Naive thymus-derived CD4-positive, alpha-beta T cell (primary cell): ENCODE results near the gene SNX25. TPM values are rescaled to one million over a fixed set of nuclear protein-coding genes. Genes with fewer than 3 reads are reported as not detected.
"Not testable (repeated sequence)": the region's sequence is repeated elsewhere in the genome, so short reads cannot be mapped to it uniquely, and the experiment has no call there.

Experiments used
- ATAC-seq: fragments of 150-1000 bp; cut with Tn5 transposase; 2 replicates; pipeline ENCODE4 v1.10.0; 2021; ENCODE audit warnings: mild to moderate bottlenecking, moderate library complexity
- CTCF ChIA-PET: fragments of 350-600 bp; sonication (Branson Sonifier 250); formaldehyde crosslinking; loops from one replicate; lab custom pipeline; 2021; ENCODE audit warnings: antibody characterized with exemption; lab: Charles Lee
- POLR2A ChIA-PET: fragments of 350-600 bp; sonication (Branson Sonifier 250); formaldehyde crosslinking; loops from one replicate; lab custom pipeline; 2021; ENCODE audit warnings: antibody characterized with exemption, inconsistent platforms; lab: Charles Lee
- DNase-seq, 9 donors: peaks; one replicate each; pipeline versions ENCODE4 v3.0.0 to v3.0.0-alpha.2; 2020 to 2022; ENCODE audit warnings: mixed read lengths in 1 of 9
- H3K27ac ChIP-seq: one replicate; pipeline ENCODE4 v1.7.0; 2013; ENCODE audit warnings: mild to moderate bottlenecking, low read depth, low read length, moderate library complexity
- H3K27me3 ChIP-seq, 2 donors: one replicate each; pipeline ENCODE4 v1.7.0; 2013; ENCODE audit warnings: low read length in 2 of 2, mild to moderate bottlenecking in 2 of 2, moderate library complexity in 2 of 2; ENCODE audit not compliant: control insufficient read depth in 2 of 2, insufficient read depth in 2 of 2
- H3K36me3 ChIP-seq, 3 experiments: 1 replicate in 2 of 3; 2 replicates in 1 of 3; pipeline ENCODE4 v1.7.0; 2013; ENCODE audit warnings: low read length in 3 of 3, mild to moderate bottlenecking in 3 of 3, moderate library complexity in 1 of 3; ENCODE audit not compliant: insufficient read depth in 3 of 3, control insufficient read depth in 2 of 3
- H3K4me1 ChIP-seq, 2 donors: one replicate each; pipeline ENCODE4 v1.7.0; 2013; ENCODE audit warnings: low read length in 2 of 2, mild to moderate bottlenecking in 2 of 2, moderate library complexity in 1 of 2; ENCODE audit not compliant: control insufficient read depth in 2 of 2, insufficient read depth in 2 of 2
- H3K4me3 ChIP-seq: 2 replicates; pipeline ENCODE4 v1.7.0; 2013; ENCODE audit warnings: mild to moderate bottlenecking, low read length
- H3K9me3 ChIP-seq, 3 experiments: 1 replicate in 2 of 3; 2 replicates in 1 of 3; pipeline ENCODE4 v1.7.0; 2013; ENCODE audit warnings: low read length in 3 of 3; ENCODE audit not compliant: control insufficient read depth in 2 of 3
- H3K27ac Mint-ChIP-seq, 9 donors: one replicate each; pipeline ENCODE4 v1.8.0; 2020 to 2022; ENCODE audit warnings: mixed read lengths in 9 of 9, mild to moderate bottlenecking in 8 of 9, moderate library complexity in 5 of 9, inconsistent platforms in 2 of 9
- H3K27me3 Mint-ChIP-seq, 5 donors: one replicate each; pipeline ENCODE4 v1.8.0; 2021 to 2022; ENCODE audit warnings: mixed read lengths in 5 of 5, mild to moderate bottlenecking in 1 of 5
- H3K36me3 Mint-ChIP-seq, 5 donors: one replicate each; pipeline ENCODE4 v1.8.0; 2020 to 2022; ENCODE audit warnings: mixed read lengths in 5 of 5, mild to moderate bottlenecking in 3 of 5, inconsistent platforms in 1 of 5
- H3K4me1 Mint-ChIP-seq, 7 donors: one replicate each; pipeline ENCODE4 v1.8.0; 2020 to 2022; ENCODE audit warnings: mixed read lengths in 7 of 7, mild to moderate bottlenecking in 3 of 7, inconsistent platforms in 1 of 7
- H3K4me3 Mint-ChIP-seq, 10 donors: one replicate each; pipeline ENCODE4 v1.8.0; 2020 to 2022; ENCODE audit warnings: mild to moderate bottlenecking in 10 of 10, mixed read lengths in 10 of 10, moderate library complexity in 6 of 10, inconsistent platforms in 2 of 10
- H3K9me3 Mint-ChIP-seq, 11 donors: one replicate each; pipeline ENCODE4 v1.8.0; 2020 to 2022; ENCODE audit warnings: mixed read lengths in 11 of 11, mild to moderate bottlenecking in 4 of 11, inconsistent platforms in 1 of 11, moderate library complexity in 1 of 11
- intact Hi-C, 2 donors: fragments of 100-400 bp; cut with micrococcal nuclease; formaldehyde crosslinking; loops; one replicate each; pipeline ENCODE4 v1.15.1; 2023
- polyA plus RNA-seq, 2 donors: library from polyadenylated mRNA; unstranded; fragments of 300-500 nt; fragmentation: Illumina TruSeq; gene quantifications; one replicate each; pipeline ENCODE4 v1.2.3, GENCODE V29; 2021
- total RNA-seq, 6 experiments: library from RNA in 5 of 6; stranded (reverse) in 5 of 6; gene quantifications; 1 replicate in 5 of 6; 2 replicates in 1 of 6; pipeline ENCODE4 v1.2.3 and lab custom pipeline; 2021 to 2026

SNX25 gene
- total and polyA plus RNA-seq, 7 experiments from 2014 or later = 3.9 to 18.9 (median 9.8) TPM

GRCh38 chr4:185257694-185258093 is 48.3 kb downstream of the SNX25 start:
- ChIA-PET POLR2A (no interaction called here), CTCF (interaction anchor here (0.7 to 1.1 kb wide), 2 partner anchors 10 to 15 kb away, joined by 3 to 6 read pairs; no protein-coding TSS in a partner anchor)
- ATAC-seq (no peak), DNase-seq (no peak)
- H3K27me3 Mint-ChIP-seq = no peaks in the 10 kb centered on the region
- H3K27me3 ChIP-seq = no peaks in the 10 kb centered on the region
- H3K4me3 ChIP-seq = no peak overlapping the region
- no peaks in the 10 kb centered on the region for H3K9me3 ChIP-seq
- peaks cover 0 to 9% (median 0%) of the 10 kb centered on the region in 5 donors for H3K36me3 Mint-ChIP-seq
- H3K4me1 ChIP-seq = peaks cover 14 to 20% of the 10 kb centered on the region in 2 donors
- peaks cover 8 to 61% (median 38%) of the 10 kb centered on the region in 7 donors for H3K4me1 Mint-ChIP-seq
- no peak overlapping the region for H3K27ac ChIP-seq
- no peaks in the 10 kb centered on the region for H3K36me3 ChIP-seq
- H3K9me3 Mint-ChIP-seq = no peaks in the 10 kb centered on the region
- intact Hi-C loops = loop anchor here in 1 of 2 donors (5.0 kb wide), 1 partner anchor 115 kb away; the partner anchor contains the start of gene SLC25A4
- peak overlapping the region in 1 of 9 donors; percentile 68 for H3K27ac Mint-ChIP-seq
- H3K4me3 Mint-ChIP-seq = no peak overlapping the region

- H3K9me3 Mint-ChIP-seq, H3K27me3 ChIP-seq, H3K4me3 ChIP-seq, H3K9me3 ChIP-seq, H3K36me3 Mint-ChIP-seq, H3K27ac ChIP-seq, H3K27me3 Mint-ChIP-seq, CTCF ChIA-PET, H3K36me3 ChIP-seq: not testable (repeated sequence)
- peak overlapping the region in 3 of 10 donors; percentile 13 to 59 (median 36) for H3K4me3 Mint-ChIP-seq
- H3K27ac Mint-ChIP-seq = peak overlapping the region in 5 of 9 donors; percentile 6 to 92 (median 43)
- POLR2A ChIA-PET = interaction anchor here (0.8 kb wide), 1 partner anchor 51 kb away, joined by 3 read pairs; no protein-coding TSS in a partner anchor
- peaks cover 14 to 19% of the 10 kb centered on the region in 2 donors for H3K4me1 ChIP-seq
- ATAC-seq (peak; percentile 38), DNase-seq (peak in 4 of 9 donors; percentile 3 to 26 (median 14))
- peaks cover 8 to 61% (median 44%) of the 10 kb centered on the region in 7 donors for H3K4me1 Mint-ChIP-seq
- intact Hi-C loops = loop anchor here in 1 of 2 donors (5.0 kb wide), 1 partner anchor 116 kb away; the partner anchor contains the start of gene SLC25A4
These were observed 49.3 kb downstream of the SNX25 start for GRCh38 chr4:185258741-185259140.

- intact Hi-C loops = loop anchor here in 1 of 2 donors (5.0 kb wide), 1 partner anchor 117 kb away; the partner anchor contains the start of gene SLC25A4
- Histone ChIP-seq H3K9me3 (no peaks in the 10 kb centered on the region), H3K36me3 (no peaks in the 10 kb centered on the region), H3K27ac (no peak overlapping the region), H3K27me3 (no peaks in the 10 kb centered on the region), H3K4me3 (no peak overlapping the region), H3K4me1 (peaks cover 12 to 22% of the 10 kb centered on the region in 2 donors)
- no peak for ATAC-seq
- POLR2A ChIA-PET = interaction anchor here (0.6 to 0.7 kb wide), 2 partner anchors 9 to 38 kb away, joined by 3 read pairs; no protein-coding TSS in a partner anchor
- H3K27me3 Mint-ChIP-seq = no peaks in the 10 kb centered on the region
- peaks cover 2 to 60% (median 40%) of the 10 kb centered on the region in 7 donors for H3K4me1 Mint-ChIP-seq
- CTCF ChIA-PET = interaction anchor here (0.5 to 0.6 kb wide), 2 partner anchors 33 to 47 kb away, joined by 3 read pairs; no protein-coding TSS in a partner anchor
- no peaks in the 10 kb centered on the region for H3K9me3 Mint-ChIP-seq
- H3K27ac Mint-ChIP-seq = no peak overlapping the region
- no peak for DNase-seq
- H3K4me3 Mint-ChIP-seq = no peak overlapping the region
- peaks cover 0 to 7% (median 0%) of the 10 kb centered on the region in 5 donors for H3K36me3 Mint-ChIP-seq
These were observed 50.3 kb downstream of the SNX25 start for GRCh38 chr4:185259719-185260118.

GRCh38 chr4:185261946-185262345 is 52.5 kb downstream of the SNX25 start:
- CTCF ChIA-PET = no interaction called here
- no peak overlapping the region for H3K27ac Mint-ChIP-seq

GRCh38 chr4:185263419-185263818 is 54.0 kb downstream of the SNX25 start:
- Histone ChIP-seq H3K27ac (no peak overlapping the region), H3K4me1 (peaks cover 8 to 15% of the 10 kb centered on the region in 2 donors), H3K27me3 (no peaks in the 10 kb centered on the region), H3K36me3 (no peaks in the 10 kb centered on the region), H3K4me3 (no peak overlapping the region), H3K9me3 (no peaks in the 10 kb centered on the region)
- DNase-seq (no peak), ATAC-seq (no peak)
- no peak overlapping the region for H3K27ac Mint-ChIP-seq
- no peaks in the 10 kb centered on the region for H3K9me3 Mint-ChIP-seq
- POLR2A ChIA-PET = interaction anchor here (0.5 kb wide), 1 partner anchor 56 kb away, joined by 3 read pairs; no protein-coding TSS in a partner anchor
- no peaks in the 10 kb centered on the region for H3K27me3 Mint-ChIP-seq
- H3K36me3 Mint-ChIP-seq = peaks cover 0 to 16% (median 10%) of the 10 kb centered on the region in 5 donors
- intact Hi-C loops = no loop called here
- CTCF ChIA-PET = interaction anchor here (0.7 kb wide), 1 partner anchor 108 kb away, joined by 3 read pairs; no protein-coding TSS in a partner anchor
- H3K4me1 Mint-ChIP-seq = peaks cover 5 to 46% (median 35%) of the 10 kb centered on the region in 7 donors
- H3K4me3 Mint-ChIP-seq = peak overlapping the region in 1 of 10 donors; percentile 30

More at GRCh38 chr4:185261946-185262345, 52.5 kb downstream of the SNX25 start:
- ATAC-seq (no peak), DNase-seq (no peak)
- H3K9me3 ChIP-seq = no peaks in the 10 kb centered on the region
- peaks cover 8 to 16% of the 10 kb centered on the region in 2 donors for H3K4me1 ChIP-seq
- Mint-ChIP-seq H3K4me1 (peaks cover 5 to 60% (median 40%) of the 10 kb centered on the region in 7 donors), H3K4me3 (no peak overlapping the region), H3K27me3 (no peaks in the 10 kb centered on the region), H3K36me3 (peaks cover 0 to 11% (median 4%) of the 10 kb centered on the region in 5 donors), H3K9me3 (no peaks in the 10 kb centered on the region)
- no peaks in the 10 kb centered on the region for H3K36me3 ChIP-seq
- H3K4me3 ChIP-seq = no peak overlapping the region
- H3K27ac ChIP-seq = no peak overlapping the region
- intact Hi-C loops = no loop called here
- H3K27me3 ChIP-seq = no peaks in the 10 kb centered on the region
- POLR2A ChIA-PET = interaction anchor here (1.1 kb wide), 1 partner anchor 15 kb away, joined by 6 read pairs; no protein-coding TSS in a partner anchor

GRCh38 chr4:185265942-185266341 is 56.5 kb downstream of the SNX25 start:
- ChIA-PET CTCF (interaction anchor here (0.7 kb wide), 1 partner anchor 69 kb away, joined by 3 read pairs; no protein-coding TSS in a partner anchor), POLR2A (interaction anchor here (0.8 to 1.3 kb wide), 3 partner anchors 9 to 14 kb away, joined by 3 to 5 read pairs (median 4); no protein-coding TSS in a partner anchor)
- ATAC-seq (peak; percentile 71), DNase-seq (peak in 6 of 9 donors; percentile 4 to 60 (median 40))
- Histone ChIP-seq H3K4me1 (peaks cover 0 to 10% of the 10 kb centered on the region in 2 donors), H3K27me3 (no peaks in the 10 kb centered on the region), H3K27ac (no peak overlapping the region), H3K36me3 (no peaks in the 10 kb centered on the region), H3K9me3 (no peaks in the 10 kb centered on the region), H3K4me3 (no peak overlapping the region)
- intact Hi-C loops = no loop called here
- H3K27ac Mint-ChIP-seq = peak overlapping the region in 1 of 9 donors; percentile 57
- H3K4me1 Mint-ChIP-seq = peaks cover 5 to 51% (median 29%) of the 10 kb centered on the region in 7 donors
- peaks cover 0 to 33% (median 27%) of the 10 kb centered on the region in 5 donors for H3K36me3 Mint-ChIP-seq
- H3K9me3 Mint-ChIP-seq = no peaks in the 10 kb centered on the region
- no peaks in the 10 kb centered on the region for H3K27me3 Mint-ChIP-seq
- H3K4me3 Mint-ChIP-seq = peak overlapping the region in 4 of 10 donors; percentile 3 to 56 (median 30)
